PC-9 (cell line): ENCODE results near the gene SIT1. TPM values are rescaled to one million over a fixed set of nuclear protein-coding genes. Genes with fewer than 3 reads are reported as not detected.

Experiments used
- BruUV-seq: library from RNA; stranded (reverse); fragments of 400-500 nt; replicated peaks from 2 replicates; lab custom pipeline; 2021; lab: Mats Ljungman, UMichigan
- CTCF ChIA-PET: fragments of 300-600 bp; sonication (Branson Sonifier 250); formaldehyde crosslinking; loops from one replicate; lab custom pipeline; 2022; ENCODE audit warnings: antibody characterized with exemption; lab: Charles Lee
- POLR2A ChIA-PET: fragments of 300-600 bp; sonication (Branson Sonifier 250); formaldehyde crosslinking; loops from one replicate; lab custom pipeline; 2022; ENCODE audit warnings: antibody characterized with exemption; ENCODE audit not compliant: unreplicated experiment; lab: Charles Lee
- DNase-seq, 2 experiments: peaks; one replicate each; pipeline versions ENCODE4 v3.0.0 to v3.0.0-alpha.2; 2015 to 2022; ENCODE audit warnings: mixed read lengths in 1 of 2
- H2AFZ ChIP-seq: fragments of 200-600 bp; sonication (generic); 2 replicates; pipeline ENCODE4 v1.8.1; 2017; ENCODE audit warnings: antibody characterized with exemption
- H3F3A ChIP-seq: fragments of 200-600 bp; sonication (generic); 2 replicates; pipeline ENCODE4 v1.8.1; 2017; ENCODE audit warnings: antibody characterized with exemption, mild to moderate bottlenecking, low read depth; ENCODE audit not compliant: insufficient read depth
- H3K27ac ChIP-seq: fragments of 200-600 bp; sonication (generic); 2 replicates; pipeline ENCODE4 v1.6.1; 2016; ENCODE audit warnings: mixed run types
- H3K27me3 ChIP-seq: fragments of 200-600 bp; sonication (generic); 2 replicates; pipeline ENCODE4 v1.6.1; 2016; ENCODE audit warnings: low read depth, mixed run types; ENCODE audit not compliant: insufficient read depth
- H3K36me3 ChIP-seq: fragments of 200-600 bp; sonication (generic); 2 replicates; pipeline ENCODE4 v1.6.1; 2016; ENCODE audit warnings: low read depth, mixed run types
- H3K4me1 ChIP-seq: fragments of 200-600 bp; sonication (generic); replicated peaks from 2 replicates; pipeline ENCODE4 v1.6.1; 2016; ENCODE audit warnings: mixed run types; ENCODE audit not compliant: insufficient read depth
- H3K4me2 ChIP-seq: fragments of 200-600 bp; sonication (generic); 2 replicates; pipeline ENCODE4 v1.6.1; 2017; ENCODE audit warnings: mixed run types
- H3K4me3 ChIP-seq: fragments of 200-600 bp; sonication (generic); 2 replicates; pipeline ENCODE4 v1.6.1; 2016; ENCODE audit warnings: mixed run types
- H3K79me2 ChIP-seq: fragments of 200-600 bp; sonication (generic); 2 replicates; pipeline ENCODE4 v1.6.1; 2017; ENCODE audit warnings: low read depth, mixed run types
- H3K9me2 ChIP-seq: fragments of 200-600 bp; sonication (generic); 2 replicates; pipeline ENCODE4 v1.8.1; 2017; ENCODE audit warnings: mild to moderate bottlenecking; ENCODE audit not compliant: insufficient read depth
- H3K9me3 ChIP-seq: fragments of 200-600 bp; sonication (generic); 2 replicates; pipeline ENCODE4 v1.8.1; 2016; ENCODE audit warnings: low read depth; ENCODE audit not compliant: insufficient read depth
- H4K20me1 ChIP-seq: fragments of 200-600 bp; sonication (generic); 2 replicates; pipeline ENCODE4 v1.8.1; 2017; ENCODE audit not compliant: insufficient read depth
- EZH2 ChIP-seq: fragments of 200-600 bp; sonication (generic); IDR thresholded peaks from 2 replicates; pipeline ENCODE4 v1.8.0; 2017; ENCODE audit warnings: antibody characterized with exemption, low read depth
- intact Hi-C: fragments of 100-400 bp; cut with micrococcal nuclease; formaldehyde crosslinking; loops from one replicate; pipeline ENCODE4 v1.10.0; 2022; ENCODE audit not compliant: unreplicated experiment
- total RNA-seq: library from RNA; stranded (reverse); gene quantifications from 2 replicates; pipeline ENCODE4 v1.2.3, GENCODE V29; 2021
- TF ChIP-seq, protein P1 (sequence below): fragments of 200-600 bp; sonication (generic); conservative IDR thresholded peaks from 2 replicates; pipeline ENCODE4 v1.6.1; 2017; ENCODE audit warnings: mixed run types, antibody characterized with exemption, mild to moderate bottlenecking, moderate library complexity

Gene SIT1
- total RNA-seq, 1 experiment from 2014 or later, result not detected

DNA sequence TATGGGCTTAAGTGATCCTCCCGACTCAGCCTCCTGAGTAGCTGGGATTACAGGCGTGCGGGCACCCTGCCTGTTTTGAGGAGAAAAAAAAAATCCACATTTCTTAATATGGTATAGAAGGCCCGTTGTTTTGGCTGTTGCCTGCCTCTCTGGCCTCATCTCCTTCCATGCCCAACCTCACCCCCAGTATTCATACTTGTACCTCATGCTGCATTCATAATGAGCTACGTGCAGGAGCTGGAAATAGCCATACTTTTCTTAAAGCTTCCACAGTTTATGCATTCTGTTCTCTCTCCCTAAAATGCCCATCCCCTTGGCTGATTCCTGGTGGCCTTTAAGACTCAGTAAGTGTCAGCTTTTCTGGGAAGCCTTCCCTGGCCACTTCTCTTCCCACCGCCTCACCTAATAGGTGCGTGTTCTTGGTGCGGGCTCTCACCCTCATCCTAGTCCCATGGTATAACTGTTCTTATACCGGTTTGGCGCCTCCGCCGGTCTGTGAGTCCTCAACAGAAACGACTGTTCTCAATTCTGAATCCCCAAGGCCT lies 41.1 kb upstream of the SIT1 start:
- Histone ChIP-seq H3F3A (peaks cover 14% of the 10 kb centered on the region; the same call in 1 of the 2 replicates), H2AFZ (no peak overlapping the region), H3K4me2 (peak overlapping the region; percentile 74), H4K20me1 (no peaks in the 10 kb centered on the region), H3K4me1 (peaks cover 21% of the 10 kb centered on the region), H3K9me2 (no peaks in the 10 kb centered on the region), H3K27ac (no peak overlapping the region), H3K79me2 (no peaks in the 10 kb centered on the region), H3K27me3 (no peaks in the 10 kb centered on the region), H3K4me3 (no peak overlapping the region; the same call in 1 of the 2 replicates), H3K36me3 (no peaks in the 10 kb centered on the region), H3K9me3 (no peaks in the 10 kb centered on the region)
- ChIA-PET CTCF (no interaction called here), POLR2A (interaction anchor here (0.9 kb wide), 1 partner anchor 30 kb away, joined by 9 read pairs; no protein-coding TSS in a partner anchor)
- DNase-seq, result no peak
- TF ChIP-seq EZH2, result no peak
- TF ChIP-seq, protein P1, sequence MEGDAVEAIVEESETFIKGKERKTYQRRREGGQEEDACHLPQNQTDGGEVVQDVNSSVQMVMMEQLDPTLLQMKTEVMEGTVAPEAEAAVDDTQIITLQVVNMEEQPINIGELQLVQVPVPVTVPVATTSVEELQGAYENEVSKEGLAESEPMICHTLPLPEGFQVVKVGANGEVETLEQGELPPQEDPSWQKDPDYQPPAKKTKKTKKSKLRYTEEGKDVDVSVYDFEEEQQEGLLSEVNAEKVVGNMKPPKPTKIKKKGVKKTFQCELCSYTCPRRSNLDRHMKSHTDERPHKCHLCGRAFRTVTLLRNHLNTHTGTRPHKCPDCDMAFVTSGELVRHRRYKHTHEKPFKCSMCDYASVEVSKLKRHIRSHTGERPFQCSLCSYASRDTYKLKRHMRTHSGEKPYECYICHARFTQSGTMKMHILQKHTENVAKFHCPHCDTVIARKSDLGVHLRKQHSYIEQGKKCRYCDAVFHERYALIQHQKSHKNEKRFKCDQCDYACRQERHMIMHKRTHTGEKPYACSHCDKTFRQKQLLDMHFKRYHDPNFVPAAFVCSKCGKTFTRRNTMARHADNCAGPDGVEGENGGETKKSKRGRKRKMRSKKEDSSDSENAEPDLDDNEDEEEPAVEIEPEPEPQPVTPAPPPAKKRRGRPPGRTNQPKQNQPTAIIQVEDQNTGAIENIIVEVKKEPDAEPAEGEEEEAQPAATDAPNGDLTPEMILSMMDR, result no peak
- no TSS peak for BruUV-seq
- intact Hi-C loops, result no loop called here

GRCh38 chr9:35691334-35691650 lies 40.6 kb upstream of the SIT1 start:
- CTCF ChIA-PET, result interaction anchor here (1.4 kb wide), 1 partner anchor 18 kb away, joined by 6 read pairs; the partner anchor contains the start of gene CA9

GRCh38 chr9:35690614-35691333 lies 40.0 kb upstream of the SIT1 start:
- H3K4me3 ChIP-seq, result peak overlapping the region; percentile 77
- BruUV-seq, result no TSS peak
- H3K9me2 ChIP-seq, result no peaks in the 10 kb centered on the region
- peaks cover 21% of the 10 kb centered on the region for H3K4me1 ChIP-seq
- no peaks in the 10 kb centered on the region for H4K20me1 ChIP-seq
- no peaks in the 10 kb centered on the region for H3K36me3 ChIP-seq
- H3F3A ChIP-seq, result peaks cover 14% of the 10 kb centered on the region; the same call in 1 of the 2 replicates
- H3K9me3 ChIP-seq, result no peaks in the 10 kb centered on the region
- H3K79me2 ChIP-seq, result no peaks in the 10 kb centered on the region
- ChIA-PET CTCF (interaction anchor here (1.4 kb wide), 1 partner anchor 17 kb away, joined by 6 read pairs; the partner anchor contains the start of gene CA9), POLR2A (interaction anchor here (0.7 to 0.9 kb wide), 2 partner anchors 29 to 1213 kb away, joined by 3 to 9 read pairs; no protein-coding TSS in a partner anchor)
- H3K4me2 ChIP-seq, result peak overlapping the region; percentile 74
- TF ChIP-seq, protein P1, result no peak
- no peak for TF ChIP-seq EZH2
- no peaks in the 10 kb centered on the region for H3K27me3 ChIP-seq
- intact Hi-C loops, result no loop called here
- peak overlapping the region; percentile 32; the same call in 1 of the 2 replicates for H3K27ac ChIP-seq
- peak overlapping the region; percentile 92 for H2AFZ ChIP-seq
- peak in 1 of 2 experiments; percentile 38 for DNase-seq

More at GRCh38 chr9:35691334-35691650, 40.6 kb upstream of the SIT1 start:
- Histone ChIP-seq H3K79me2 (no peaks in the 10 kb centered on the region), H3K4me3 (peak overlapping the region; percentile 77), H2AFZ (peak overlapping the region; percentile 92), H3K9me3 (no peaks in the 10 kb centered on the region), H4K20me1 (no peaks in the 10 kb centered on the region), H3K9me2 (no peaks in the 10 kb centered on the region), H3K27me3 (no peaks in the 10 kb centered on the region), H3K4me1 (peaks cover 21% of the 10 kb centered on the region), H3K36me3 (no peaks in the 10 kb centered on the region), H3F3A (peaks cover 14% of the 10 kb centered on the region; the same call in 1 of the 2 replicates), H3K4me2 (peak overlapping the region; percentile 74), H3K27ac (no peak overlapping the region)
- no peak for DNase-seq
- no peak for TF ChIP-seq EZH2
- TF ChIP-seq, protein P1, result no peak
- POLR2A ChIA-PET, result interaction anchor here (0.7 to 0.9 kb wide), 2 partner anchors 30 to 1212 kb away, joined by 3 to 9 read pairs; no protein-coding TSS in a partner anchor
- intact Hi-C loops, result no loop called here
- BruUV-seq, result no TSS peak
